Psoas muscle (tissue), 8 donors: ENCODE data around the gene ATP8A1. TPM values are rescaled to one million over a fixed set of nuclear protein-coding genes. Genes with fewer than 3 reads are reported as not detected.
A peak's percentile ranks its signal among the peaks of the same experiment; 100 is the strongest.

ENCODE experiments used
- ATAC-seq, 4 donors: fragments of 200-7000 bp; cut with Tn5 transposase; one replicate each; pipeline ENCODE4 v1.9.1; 2020; ENCODE audit warnings: moderate library complexity in 3 of 4, mild to moderate bottlenecking in 2 of 4
- DNase-seq, 2 donors: peaks; one replicate each; pipeline ENCODE4 v3.0.0-alpha.2; 2020
- H3K27ac ChIP-seq: fragments of 200-600 bp; one replicate; pipeline ENCODE4 v1.8.0; 2022
- H3K27me3 ChIP-seq, 3 donors: fragments of 200-600 bp in 1 of 3; one replicate each; pipeline versions ENCODE4 v1.6.1 to v1.8.0; 2013 to 2022; ENCODE audit warnings: low read length in 2 of 3, mild to moderate bottlenecking in 2 of 3, moderate library complexity in 1 of 3; ENCODE audit not compliant: insufficient read depth in 3 of 3
- H3K36me3 ChIP-seq, 2 donors: fragments of 200-600 bp in 1 of 2; one replicate each; pipeline versions ENCODE4 v1.6.1 to v1.8.0; 2013 to 2022; ENCODE audit warnings: low read depth in 1 of 2, mild to moderate bottlenecking in 1 of 2, moderate library complexity in 1 of 2; ENCODE audit not compliant: insufficient read depth in 1 of 2
- H3K4me1 ChIP-seq: fragments of 200-600 bp; one replicate; pipeline ENCODE4 v1.8.0; 2022
- H3K4me3 ChIP-seq: fragments of 200-600 bp; one replicate; pipeline ENCODE4 v1.8.0; 2022; ENCODE audit warnings: mild to moderate bottlenecking
- H3K9me3 ChIP-seq: fragments of 200-600 bp; one replicate; pipeline ENCODE4 v1.8.0; 2022
- CTCF ChIP-seq: fragments of 200-600 bp; IDR thresholded peaks from one replicate; pipeline ENCODE4 v1.8.0; 2022; ENCODE audit warnings: antibody characterized with exemption
- WGBS, 3 donors: extraction: QIAGEN DNeasy Blood & Tissue Kit; methylation state at CpG; one replicate each; pipeline versions ENCODE4 v1.1.6 to v1.1.7; 2013; 5-methylcytosine and 5-hydroxymethylcytosine counted together
- intact Hi-C, 2 donors: fragments of 100-400 bp; cut with DNase I; formaldehyde crosslinking; loops; one replicate each; pipeline versions ENCODE4 v1.11.0 to v1.14.2; 2022
- polyA plus RNA-seq, 3 donors: library from polyadenylated mRNA; stranded (reverse); fragments of 200-250 nt; gene quantifications; one replicate each; pipeline ENCODE4 v1.2.3, GENCODE V29; 2013
- total RNA-seq, 4 donors: library from RNA; stranded (reverse); fragmentation: NEBNext Ultra II Directional in 2 of 4; extraction: Animal tissue kit (Norgen Biotek cat#: 25700) in 2 of 4; gene quantifications; one replicate each; pipeline versions ENCODE4 v1.2.1 to v1.2.4, GENCODE V29; 2021 to 2023
- donor health status: healthy with polysubstance abuse.
- donor health status: DM: no; HTN: no; CAD: no; lungs with moderate emphysema.
- donor health status: Bipolar disorder and iron deficiency.
- donor health status: healthy.
- donor health status: DM: yes; HTN: yes; CAD: no.
- donor health status: DM: no; HTN: no; CAD: no.
- donor health status: DM: no; HTN: no; CAD: no.
- donor health status: DM: yes; HTN: yes; CAD: no.

The ATP8A1 gene
- total and polyA plus RNA-seq, 7 donors: 2.2 to 26.5 (median 14.7) TPM

DNA sequence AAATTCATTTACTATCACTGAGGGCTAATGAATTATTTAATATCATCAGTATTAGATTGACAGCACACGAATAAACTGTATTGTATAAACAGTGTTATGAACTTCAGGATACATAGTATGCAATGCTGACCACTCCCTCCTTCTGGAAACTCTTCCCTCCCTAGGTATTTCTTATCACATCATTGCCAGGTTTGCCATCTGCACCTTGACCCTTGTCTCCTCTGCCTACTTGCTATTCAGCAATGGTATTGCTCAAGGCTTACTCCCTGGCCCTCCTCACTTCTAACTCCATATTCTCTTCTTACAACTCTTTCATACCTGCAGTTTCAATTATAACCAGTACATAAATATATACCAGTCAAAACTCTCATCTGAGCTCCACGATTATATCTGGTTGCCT is 38.9 kb downstream of the ATP8A1 start:
- intact Hi-C loops: no loop called here
- TF ChIP-seq CTCF: no peak
- Histone ChIP-seq H3K27me3 (no peaks in the 10 kb centered on the region), H3K4me1 (peaks cover 25% of the 10 kb centered on the region), H3K9me3 (no peaks in the 10 kb centered on the region), H3K4me3 (no peak overlapping the region), H3K27ac (no peak overlapping the region), H3K36me3 (no peaks in the 10 kb centered on the region)
- ATAC-seq: no peak
- WGBS, 3 donors: 75 to 97% (median 81%) methylated on average over 2 of the region's 2 CpGs
- no peak for DNase-seq

- Histone ChIP-seq H3K36me3 (no peaks in the 10 kb centered on the region), H3K9me3 (no peaks in the 10 kb centered on the region), H3K27me3 (no peaks in the 10 kb centered on the region), H3K27ac (peak overlapping the region; percentile 58), H3K4me1 (peaks cover 25% of the 10 kb centered on the region), H3K4me3 (no peak overlapping the region)
- DNase-seq (no peak), ATAC-seq (no peak)
- TF ChIP-seq CTCF: no peak
- 87 to 89% (median 87%) methylated on average over 2 of the region's 2 CpGs for WGBS, 3 donors
- intact Hi-C loops: no loop called here
These were observed 39.9 kb downstream of the ATP8A1 start for GRCh38 chr4:42617030-42617429.

- H3K27ac ChIP-seq: peak overlapping the region; percentile 58
- intact Hi-C loops: no loop called here
- peak in 2 of 4 donors; percentile 28 to 51 for ATAC-seq
These were observed 40.3 kb downstream of the ATP8A1 start for GRCh38 chr4:42616572-42616971.

GRCh38 chr4:42615131-42615763 is 41.7 kb downstream of the ATP8A1 start:
- no peaks in the 10 kb centered on the region for H3K9me3 ChIP-seq
- H3K27ac ChIP-seq: peak overlapping the region; percentile 58
- DNase-seq: no peak
- peaks cover 25% of the 10 kb centered on the region for H3K4me1 ChIP-seq
- no peak for TF ChIP-seq CTCF
- no peak overlapping the region for H3K4me3 ChIP-seq
- no peaks in the 10 kb centered on the region for H3K27me3 ChIP-seq
- peak in 3 of 4 donors; percentile 56 to 80 (median 74) for ATAC-seq
- intact Hi-C loops: no loop called here
- no peaks in the 10 kb centered on the region for H3K36me3 ChIP-seq
- 27 to 39% (median 31%) methylated on average over 2 of the region's 2 CpGs for WGBS, 3 donors

More at GRCh38 chr4:42616572-42616971, 40.3 kb downstream of the ATP8A1 start:
- H3K4me3 ChIP-seq: no peak overlapping the region
- peaks cover 25% of the 10 kb centered on the region for H3K4me1 ChIP-seq
- H3K27me3 ChIP-seq: no peaks in the 10 kb centered on the region
- TF ChIP-seq CTCF: no peak
- WGBS, 3 donors: 67 to 76% (median 67%) methylated on average over 6 of the region's 6 CpGs
- no peaks in the 10 kb centered on the region for H3K9me3 ChIP-seq
- DNase-seq: no peak
- H3K36me3 ChIP-seq: no peaks in the 10 kb centered on the region

- WGBS, 3 donors: 27 to 61% (median 42%) methylated on average over 1 of the region's 1 CpG
- intact Hi-C loops: loop anchor here in 1 of 2 donors (5.0 kb wide), 1 partner anchor 44 kb away; the partner anchor contains the start of gene ATP8A1
These were observed 44.0 kb downstream of the ATP8A1 start for GRCh38 chr4:42612898-42613297.

More at GRCh38 chr4:42612898-42613297, 44.0 kb downstream of the ATP8A1 start:
- DNase-seq (no peak), ATAC-seq (no peak)
- Histone ChIP-seq H3K9me3 (no peaks in the 10 kb centered on the region), H3K36me3 (no peaks in the 10 kb centered on the region), H3K4me1 (peaks cover 24% of the 10 kb centered on the region), H3K4me3 (no peak overlapping the region), H3K27ac (peak overlapping the region; percentile 18), H3K27me3 (no peaks in the 10 kb centered on the region)
- no peak for TF ChIP-seq CTCF
